GM12891 (cell line): ENCODE measurements around the gene CATSPER1.

Experiments used
- DNase-seq: peaks from one replicate; pipeline ENCODE4 v3.0.0; 2011; ENCODE audit warnings: low spot score; ENCODE audit not compliant: insufficient read length
- FAIRE-seq: peaks from 2 replicates; lab custom pipeline; 2011; peaks lifted over from hg19 to GRCh38; lab: Jason Lieb, UNC
- PAX5 ChIP-seq: IDR thresholded peaks from 2 replicates; pipeline ENCODE4 v1.6.1; 2011; ENCODE audit warnings: low read length, moderate library complexity, mild to moderate bottlenecking; ENCODE audit not compliant: insufficient read depth, severe bottlenecking
- POLR2A ChIP-seq: IDR thresholded peaks from 2 replicates; pipeline ENCODE4 v1.6.1; 2011; ENCODE audit warnings: low read depth, low read length, control low read depth
- POLR2AphosphoS5 ChIP-seq: IDR thresholded peaks from 2 replicates; pipeline ENCODE4 v1.6.1; 2011; ENCODE audit warnings: low read depth, low read length, control low read depth
- POU2F2 ChIP-seq: IDR thresholded peaks from 2 replicates; pipeline ENCODE4 v1.6.1; 2011; ENCODE audit warnings: low read depth, mild to moderate bottlenecking, control low read depth, low read length, moderate library complexity
- SPI1 ChIP-seq: IDR thresholded peaks from 2 replicates; pipeline ENCODE4 v1.6.1; 2011; ENCODE audit warnings: low read depth, low read length, control low read depth
- TAF1 ChIP-seq: IDR thresholded peaks from 2 replicates; pipeline ENCODE4 v1.6.1; 2011; ENCODE audit warnings: low read depth, low read length, control low read depth

CATSPER1 gene

DNA sequence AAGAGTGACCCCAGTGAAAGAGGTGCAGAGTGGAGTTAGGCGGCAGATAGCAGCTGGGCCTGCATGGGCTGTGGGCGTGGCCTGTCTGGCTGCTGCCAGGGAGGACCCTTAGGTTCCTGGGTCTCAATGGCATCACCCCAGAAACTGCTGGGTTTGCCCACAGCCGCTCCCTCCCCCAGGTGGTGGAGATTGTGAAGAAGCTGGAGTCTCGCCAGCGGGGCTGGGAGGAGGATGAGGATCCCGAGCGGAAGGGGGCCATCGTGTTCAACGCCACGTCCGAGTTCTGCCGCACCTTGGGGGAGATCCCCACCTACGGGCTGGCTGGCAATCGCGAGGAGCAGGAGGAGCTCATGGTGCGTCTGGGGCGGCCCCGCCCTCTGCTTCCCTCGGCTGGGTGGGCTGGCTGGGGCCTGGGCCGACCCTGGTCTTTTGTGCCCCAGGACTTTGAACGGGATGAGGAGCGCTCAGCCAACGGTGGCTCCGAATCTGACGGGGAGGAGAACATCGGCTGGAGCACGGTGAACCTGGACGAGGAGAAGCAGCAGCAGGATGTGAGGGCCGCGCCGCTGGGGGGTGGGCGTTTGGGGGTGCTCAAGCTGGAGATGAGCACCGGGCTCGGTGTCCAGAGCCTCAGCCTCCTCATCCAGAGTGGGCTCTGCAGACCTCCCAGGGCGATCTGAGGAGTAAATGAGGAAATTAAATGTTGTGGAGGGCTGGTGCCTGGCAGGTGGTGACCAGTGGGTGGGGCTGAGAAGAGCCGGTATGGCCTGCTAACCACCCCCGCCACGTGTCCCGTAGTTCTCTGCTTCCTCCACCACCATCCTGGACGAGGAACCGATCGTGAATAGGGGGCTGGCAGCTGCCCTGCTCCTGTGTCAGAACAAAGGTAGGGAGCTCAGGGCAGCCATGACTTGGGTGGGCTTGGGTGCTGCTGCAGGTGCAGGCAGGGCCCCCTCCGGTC is 49.8 kb downstream of the CATSPER1 start:
- no peak for FAIRE-seq
- TF ChIP-seq POLR2AphosphoS5 (0 out of 2 replicates have a peak, but pooled peaks have one; percentile 15), POU2F2 (no peak), SPI1 (no peak)
- no peak for DNase-seq

DNA sequence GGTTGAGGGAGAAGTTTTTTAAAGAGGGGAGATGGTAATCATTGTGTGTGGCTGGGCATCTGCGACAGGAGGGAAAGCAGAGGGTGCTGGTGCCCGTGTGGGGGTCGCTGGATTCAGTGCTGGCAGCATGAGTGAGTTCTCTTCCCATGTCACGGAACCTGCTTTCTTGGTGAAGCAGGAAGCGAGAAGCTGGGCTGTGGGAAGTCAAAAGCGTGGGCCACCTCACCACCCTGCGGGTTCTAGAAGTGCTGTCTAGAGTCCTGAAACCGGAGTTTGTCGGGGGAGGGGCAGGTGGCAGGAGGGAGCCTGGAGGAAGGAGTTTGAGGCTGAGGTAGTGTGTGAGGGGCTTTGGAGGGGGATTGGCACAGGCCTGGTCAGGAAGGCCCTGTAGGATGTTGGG is 50.5 kb downstream of the CATSPER1 start:
- FAIRE-seq = no peak
- TF ChIP-seq POLR2AphosphoS5 (0 out of 2 replicates have a peak, but pooled peaks have one; percentile 5), POU2F2 (no peak)

DNA sequence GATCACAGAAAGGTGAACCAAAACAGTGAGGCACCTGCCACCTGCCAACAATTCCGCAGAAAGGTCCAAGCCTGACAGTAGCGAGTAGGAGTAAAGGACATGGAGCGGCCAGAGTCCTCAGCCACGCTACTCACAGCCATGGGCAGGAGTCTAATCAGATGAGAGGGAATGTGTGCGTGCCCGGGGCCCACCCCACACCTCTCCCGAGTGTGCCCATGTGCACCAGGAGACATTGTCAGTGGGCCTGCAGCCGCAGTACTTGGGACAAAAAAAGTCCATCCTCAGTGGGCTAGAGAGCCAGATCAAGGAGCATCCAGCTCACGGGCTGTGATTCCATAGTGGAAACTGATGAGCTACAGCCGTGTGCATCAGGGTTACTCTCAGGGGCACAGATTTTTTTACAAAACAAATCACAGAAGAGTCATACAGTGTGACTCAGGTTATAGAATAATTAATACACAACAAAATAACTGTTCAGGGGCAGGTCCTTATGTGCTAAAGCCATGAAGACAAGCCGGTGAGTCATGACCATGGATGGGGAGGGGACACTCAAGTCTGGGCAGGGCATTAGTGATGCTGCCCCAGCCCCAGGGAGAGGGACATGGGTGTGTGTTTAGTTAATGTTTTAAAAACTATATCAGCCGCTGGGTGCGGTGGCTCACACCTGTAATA is 52.7 kb downstream of the CATSPER1 start:
- DNase-seq (no peak), FAIRE-seq (no peak)
- TF ChIP-seq PAX5 = no peak
- no peak for TF ChIP-seq TAF1
- no peak for TF ChIP-seq POLR2A
- TF ChIP-seq POLR2AphosphoS5 = no peak
- no peak for TF ChIP-seq POU2F2
- TF ChIP-seq SPI1 = no peak

More for the DNA sequence above, 50.5 kb downstream of the CATSPER1 start:
- DNase-seq = no peak

DNA sequence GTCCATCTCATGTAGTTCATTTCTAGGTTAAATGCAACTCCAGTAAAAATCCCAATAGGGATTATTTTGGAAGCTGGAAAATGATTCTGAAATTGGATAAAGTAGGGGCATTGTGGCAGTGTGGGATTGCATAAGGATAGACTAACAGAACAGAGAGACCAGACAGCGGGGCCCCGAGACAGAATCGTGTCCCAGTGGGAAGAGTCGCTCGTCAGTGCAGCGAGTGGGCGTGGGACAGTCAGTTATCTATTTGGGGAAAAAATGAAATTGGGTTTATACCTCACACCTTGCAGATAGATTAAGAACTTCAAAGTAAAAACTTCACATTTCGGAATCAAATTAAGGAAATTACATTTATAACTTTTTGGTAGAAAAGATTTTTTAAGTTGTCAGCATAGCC is 54.2 kb downstream of the CATSPER1 start:
- TF ChIP-seq POLR2A (no peak), SPI1 (no peak), TAF1 (no peak), POLR2AphosphoS5 (no peak), PAX5 (no peak), POU2F2 (no peak)
- DNase-seq = no peak
- FAIRE-seq = no peak

DNA sequence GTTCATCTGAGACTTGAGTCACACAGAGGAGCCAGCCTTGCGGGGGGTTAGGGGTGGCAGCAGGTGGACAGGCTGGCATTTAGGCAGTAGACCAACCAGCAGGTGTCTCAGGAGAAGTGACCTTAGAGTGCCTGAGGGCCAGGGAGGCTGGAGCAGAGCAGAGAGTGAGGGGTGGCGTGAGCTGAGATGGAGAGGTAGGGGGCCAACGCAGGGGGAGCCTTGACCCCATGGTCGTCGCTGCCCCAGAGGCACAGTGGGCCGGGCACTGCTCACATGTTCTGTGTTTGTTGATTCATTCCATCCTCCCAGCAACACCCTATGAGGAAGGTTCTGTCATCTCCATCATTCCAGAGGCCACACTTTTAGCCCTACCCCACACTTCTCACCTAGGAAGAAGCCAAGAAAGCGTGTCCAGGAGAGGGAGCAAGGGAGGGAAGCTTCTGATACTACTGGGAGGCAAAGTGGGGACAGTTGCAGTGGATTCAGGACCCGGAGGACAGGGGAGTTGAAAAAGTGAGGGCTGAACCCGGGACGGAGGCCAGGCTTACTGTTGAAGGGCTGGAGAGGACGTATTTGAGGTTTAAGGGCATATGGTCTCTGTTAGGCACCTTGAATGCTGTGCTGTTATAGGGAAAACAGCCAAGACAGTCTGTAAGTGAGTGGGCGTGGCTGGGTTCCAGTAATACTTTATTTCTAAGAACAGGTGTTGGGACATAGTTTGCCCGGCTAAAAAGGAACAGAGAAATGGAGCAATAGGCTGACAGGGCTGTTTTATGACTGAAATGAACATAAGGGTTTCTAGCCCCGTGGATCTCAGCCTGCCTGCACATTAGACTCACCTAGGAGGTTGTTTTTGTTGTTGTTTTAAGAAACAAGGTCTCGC is 57.4 kb downstream of the CATSPER1 start:
- FAIRE-seq (no peak), DNase-seq (no peak)
- TF ChIP-seq PAX5 (no peak), POLR2AphosphoS5 (no peak), TAF1 (no peak), POU2F2 (no peak), SPI1 (no peak), POLR2A (no peak)

DNA sequence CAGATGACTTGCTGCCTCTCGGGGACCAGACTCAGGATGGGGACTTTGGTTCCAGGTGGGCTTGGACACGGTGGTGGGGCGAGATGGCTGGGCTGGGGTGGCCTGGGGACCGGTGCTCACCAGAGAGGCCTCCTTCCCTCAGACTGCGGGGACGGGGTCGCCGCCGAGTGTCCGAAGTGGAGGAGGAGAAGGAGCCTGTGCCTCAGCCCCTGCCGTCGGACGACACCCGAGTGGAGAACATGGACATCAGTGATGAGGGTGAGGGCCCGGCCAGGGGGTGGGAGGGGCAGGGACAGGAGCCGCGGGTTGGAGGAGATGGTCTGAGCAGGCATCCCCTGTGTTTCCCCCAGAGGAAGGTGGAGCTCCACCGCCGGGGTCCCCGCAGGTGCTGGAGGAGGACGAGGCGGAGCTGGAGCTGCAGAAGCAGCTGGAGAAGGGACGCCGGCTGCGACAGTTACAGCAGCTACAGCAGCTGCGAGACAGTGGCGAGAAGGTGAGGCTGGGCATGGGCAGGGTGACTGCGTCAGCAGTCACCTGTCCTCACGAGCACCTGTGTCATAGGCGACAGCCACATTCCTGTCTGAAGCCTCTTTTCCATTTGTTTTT is 58.8 kb downstream of the CATSPER1 start:
- DNase-seq (no peak), FAIRE-seq (no peak)
- TF ChIP-seq POLR2A (no peak), POLR2AphosphoS5 (no peak), TAF1 (no peak), PAX5 (no peak), POU2F2 (no peak), SPI1 (no peak)
